NT2/D1 (cell line): ENCODE data around the gene CACNA1A.

Source experiments
- DNase-seq: peaks from one replicate; pipeline ENCODE4 v3.0.0-alpha.2; 2011; ENCODE audit warnings: low read depth, low spot score
- H3K27me3 ChIP-seq: 2 replicates; pipeline ENCODE4 v1.6.0; 2011; ENCODE audit warnings: mild to moderate bottlenecking; ENCODE audit not compliant: insufficient read length, insufficient read depth
- H3K36me3 ChIP-seq: 2 replicates; pipeline ENCODE4 v1.6.1; 2011; ENCODE audit warnings: mild to moderate bottlenecking, low read length, mixed read lengths; ENCODE audit not compliant: insufficient read depth, insufficient read length
- H3K4me1 ChIP-seq: 2 replicates; pipeline ENCODE4 v1.5.1; 2011; ENCODE audit not compliant: insufficient read depth, insufficient read length
- H3K4me3 ChIP-seq: 2 replicates; pipeline ENCODE4 v1.5.1; 2011; ENCODE audit warnings: low read depth; ENCODE audit not compliant: insufficient read length
- H3K9ac ChIP-seq: 2 replicates; pipeline ENCODE4 v1.6.0; 2011; ENCODE audit warnings: low read depth; ENCODE audit not compliant: insufficient read length
- H3K9me3 ChIP-seq: 2 replicates; pipeline ENCODE4 v1.5.1; 2011; ENCODE audit warnings: mild to moderate bottlenecking, low read length; ENCODE audit not compliant: insufficient read depth
- SUZ12 ChIP-seq: IDR thresholded peaks from 2 replicates; pipeline ENCODE4 v1.6.1; 2011; ENCODE audit not compliant: insufficient read length, insufficient read depth; ENCODE audit errors: extremely low read depth
- YY1 ChIP-seq: IDR thresholded peaks from 2 replicates; pipeline ENCODE4 v1.6.1; 2011; ENCODE audit not compliant: insufficient read length, insufficient read depth
- ZNF274 ChIP-seq: IDR thresholded peaks from 2 replicates; pipeline ENCODE4 v1.6.1; 2011; ENCODE audit warnings: mild to moderate bottlenecking, low read depth, low read length

The CACNA1A gene

GRCh38 chr19:13330285-13330684 lies 176.0 kb downstream of the CACNA1A start:
- no peak overlapping the region for H3K9ac ChIP-seq
- no peak for TF ChIP-seq YY1
- no peak for TF ChIP-seq ZNF274
- no peak for TF ChIP-seq SUZ12
- H3K4me3 ChIP-seq, result no peak overlapping the region
- H3K36me3 ChIP-seq, result no peaks in the 10 kb centered on the region
- H3K9me3 ChIP-seq, result peaks cover 18% of the 10 kb centered on the region
- no peak for DNase-seq
- H3K27me3 ChIP-seq, result no peaks in the 10 kb centered on the region
- peaks cover 2% of the 10 kb centered on the region for H3K4me1 ChIP-seq

GRCh38 chr19:13329766-13330165 lies 176.5 kb downstream of the CACNA1A start:
- no peaks in the 10 kb centered on the region for H3K27me3 ChIP-seq
- no peak for TF ChIP-seq SUZ12
- TF ChIP-seq YY1, result no peak
- no peak for TF ChIP-seq ZNF274
- no peaks in the 10 kb centered on the region for H3K36me3 ChIP-seq
- DNase-seq, result no peak
- H3K9ac ChIP-seq, result no peak overlapping the region
- peaks cover 2% of the 10 kb centered on the region for H3K4me1 ChIP-seq
- no peak overlapping the region for H3K4me3 ChIP-seq
- H3K9me3 ChIP-seq, result peaks cover 13% of the 10 kb centered on the region; the same call in 1 of the 2 replicates

DNA sequence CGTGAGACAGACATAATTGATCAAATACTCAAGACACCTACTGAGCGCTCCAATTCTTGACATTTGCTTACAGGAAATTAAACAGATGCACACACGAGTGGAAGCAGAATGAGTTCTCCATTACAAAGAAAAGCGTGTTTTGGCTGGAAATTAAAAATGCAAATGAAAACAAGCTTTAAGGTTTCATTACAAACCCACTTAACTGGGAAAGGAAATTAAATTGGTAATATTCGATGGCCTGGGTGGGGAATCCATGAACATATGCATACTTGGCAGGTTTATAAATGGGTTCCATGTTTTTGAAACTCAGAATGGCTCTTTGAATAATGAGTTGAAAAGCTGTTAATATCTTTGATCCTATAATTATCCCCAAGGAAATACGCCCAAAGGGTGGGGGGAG lies 178.0 kb downstream of the CACNA1A start:
- Histone ChIP-seq H3K27me3 (no peaks in the 10 kb centered on the region), H3K9ac (no peak overlapping the region), H3K4me3 (no peak overlapping the region), H3K9me3 (peaks cover 12% of the 10 kb centered on the region; the same call in 1 of the 2 replicates), H3K36me3 (no peaks in the 10 kb centered on the region), H3K4me1 (peaks cover 2% of the 10 kb centered on the region)
- no peak for TF ChIP-seq SUZ12
- TF ChIP-seq YY1, result no peak
- no peak for TF ChIP-seq ZNF274
- DNase-seq, result no peak

- Histone ChIP-seq H3K9ac (no peak overlapping the region), H3K9me3 (peaks cover 30% of the 10 kb centered on the region; the same call in 1 of the 2 replicates), H3K4me3 (no peak overlapping the region), H3K27me3 (no peaks in the 10 kb centered on the region), H3K36me3 (no peaks in the 10 kb centered on the region), H3K4me1 (no peaks in the 10 kb centered on the region)
- TF ChIP-seq SUZ12 (no peak), YY1 (no peak), ZNF274 (no peak)
- DNase-seq, result no peak
These were observed 186.8 kb downstream of the CACNA1A start for GRCh38 chr19:13319526-13319925.

GRCh38 chr19:13318190-13318589 lies 188.1 kb downstream of the CACNA1A start:
- TF ChIP-seq ZNF274, result no peak
- no peak for TF ChIP-seq YY1
- TF ChIP-seq SUZ12, result no peak
- H3K4me1 ChIP-seq, result no peaks in the 10 kb centered on the region
- no peaks in the 10 kb centered on the region for H3K36me3 ChIP-seq
- no peak overlapping the region for H3K9ac ChIP-seq
- no peak overlapping the region for H3K4me3 ChIP-seq
- no peak for DNase-seq
- no peaks in the 10 kb centered on the region for H3K27me3 ChIP-seq
- peaks cover 30% of the 10 kb centered on the region; the same call in 1 of the 2 replicates for H3K9me3 ChIP-seq

GRCh38 chr19:13315495-13315894 lies 190.8 kb downstream of the CACNA1A start:
- peaks cover 18% of the 10 kb centered on the region; the same call in 1 of the 2 replicates for H3K9me3 ChIP-seq
- no peak overlapping the region for H3K9ac ChIP-seq
- no peaks in the 10 kb centered on the region for H3K27me3 ChIP-seq
- DNase-seq, result no peak
- no peak overlapping the region for H3K4me3 ChIP-seq
- H3K4me1 ChIP-seq, result no peaks in the 10 kb centered on the region
- no peaks in the 10 kb centered on the region for H3K36me3 ChIP-seq
- TF ChIP-seq ZNF274, result no peak
- TF ChIP-seq SUZ12, result no peak
- no peak for TF ChIP-seq YY1

- no peaks in the 10 kb centered on the region for H3K36me3 ChIP-seq
- peaks cover 18% of the 10 kb centered on the region; the same call in 1 of the 2 replicates for H3K9me3 ChIP-seq
- no peak overlapping the region for H3K9ac ChIP-seq
- no peaks in the 10 kb centered on the region for H3K4me1 ChIP-seq
- TF ChIP-seq ZNF274, result no peak
- no peak for TF ChIP-seq SUZ12
- no peak for TF ChIP-seq YY1
- H3K4me3 ChIP-seq, result no peak overlapping the region
- DNase-seq, result no peak
- H3K27me3 ChIP-seq, result no peaks in the 10 kb centered on the region
These were observed 191.5 kb downstream of the CACNA1A start for GRCh38 chr19:13314761-13315160.
